G401 (cell line): Measurements from ENCODE around the gene KRT14. TPM values are rescaled to one million over a fixed set of nuclear protein-coding genes. Genes with fewer than 3 reads are reported as not detected.
"Not testable (repeated sequence)": the region's sequence is repeated elsewhere in the genome, so short reads cannot be mapped to it uniquely, and the experiment has no call there.

Experiments
- DNase-seq: peaks from one replicate; pipeline ENCODE4 v3.0.0-alpha.2; 2015; ENCODE audit warnings: low spot score
- in situ Hi-C: cut with HindIII; loops from 2 replicates; pipeline ENCODE4 v1.10.0; 2016; ENCODE audit warnings: low sequenced_read_pairs, mixed read lengths
- total RNA-seq: library from RNA; depleted of rRNA; stranded (reverse); fragments of >200 nt; shearing (Covaris generic); gene quantifications from 2 replicates; pipeline ENCODE4 v1.2.3, GENCODE V29; 2014

The KRT14 gene
- total RNA-seq, 1 experiment from 2014 or later = not detected

- DNase-seq = no peak
- in situ Hi-C loops = no loop called here
Observed at GRCh38 chr17:41555105-41555887, 31.4 kb downstream of the KRT14 start.

- DNase-seq = no peak
- in situ Hi-C loops = no loop called here
Observed at GRCh38 chr17:41553987-41554680, 32.6 kb downstream of the KRT14 start.

- no peak for DNase-seq
- in situ Hi-C loops = no loop called here
Observed at GRCh38 chr17:41553176-41553575, 33.5 kb downstream of the KRT14 start.

GRCh38 chr17:41552455-41552854 is 34.2 kb downstream of the KRT14 start:
- in situ Hi-C loops = no loop called here
- DNase-seq = no peak

- DNase-seq = no peak
- in situ Hi-C loops = no loop called here
Observed at GRCh38 chr17:41551365-41551764, 35.3 kb downstream of the KRT14 start.

GRCh38 chr17:41549596-41550039 is 37.1 kb downstream of the KRT14 start:
- in situ Hi-C loops = no loop called here
- no peak for DNase-seq

GRCh38 chr17:41548844-41549595 is 37.7 kb downstream of the KRT14 start:
- in situ Hi-C loops = no loop called here
- DNase-seq = peak; percentile 83

- DNase-seq = no peak
- in situ Hi-C loops = no loop called here
Observed at GRCh38 chr17:41547921-41548843, 38.5 kb downstream of the KRT14 start.

GRCh38 chr17:41547378-41547841 is 39.3 kb downstream of the KRT14 start:
- no peak for DNase-seq
- in situ Hi-C loops = no loop called here

GRCh38 chr17:41546819-41547218 is 39.9 kb downstream of the KRT14 start:
- in situ Hi-C loops = no loop called here
- no peak for DNase-seq

- no peak for DNase-seq
- in situ Hi-C loops = no loop called here
Observed at GRCh38 chr17:41545829-41546410, 40.8 kb downstream of the KRT14 start.

- DNase-seq = no peak
- in situ Hi-C loops = no loop called here
Observed at GRCh38 chr17:41544935-41545334, 41.8 kb downstream of the KRT14 start.

- in situ Hi-C loops = no loop called here
- no peak for DNase-seq
Observed at GRCh38 chr17:41544491-41544892, 42.2 kb downstream of the KRT14 start.

- in situ Hi-C loops, DNase-seq: not testable (repeated sequence)
Observed at GRCh38 chr17:41542786-41543185, 43.9 kb downstream of the KRT14 start.

GRCh38 chr17:41542357-41542756 is 44.3 kb downstream of the KRT14 start:
- no peak for DNase-seq
- in situ Hi-C loops = no loop called here

GRCh38 chr17:41540921-41541625 is 45.6 kb downstream of the KRT14 start:
- in situ Hi-C loops = no loop called here
- no peak for DNase-seq

- in situ Hi-C loops = no loop called here
Observed at GRCh38 chr17:41539979-41540701, 46.6 kb downstream of the KRT14 start.

More at GRCh38 chr17:41539979-41540701, 46.6 kb downstream of the KRT14 start:
- no peak for DNase-seq
